ENCODE data around the gene MED12L.

GRCh38 chr3:151133175-151133574 lies 47.7 kb downstream of the MED12L start:
- no peak for TF ChIP-seq GATA2 (IDR thresholded peaks at IDR 0.05; ENCODE audit: low read depth, low read length)
- TF ChIP-seq GATA3 (IDR thresholded peaks at IDR 0.05; ENCODE audit: low read depth, low read length) = no peak
